HepG2 (cell line): Measurements from ENCODE around the gene RGS19. TPM values are rescaled to one million over a fixed set of nuclear protein-coding genes. Genes with fewer than 3 reads are reported as not detected.

Experiments
- ATF1 ChIP-seq: IDR thresholded peaks from 2 replicates; pipeline ENCODE4 v1.6.1; 2016; ENCODE audit warnings: mild to moderate bottlenecking, control low read depth
- HNRNPUL1 ChIP-seq: fragments of 200-400 bp; formaldehyde crosslinking; IDR thresholded peaks from 2 replicates; pipeline ENCODE4 v1.6.1; 2017; ENCODE audit warnings: low read depth, mild to moderate bottlenecking, low read length, moderate library complexity
- XBP1 ChIP-seq: sonication (generic); formaldehyde crosslinking; IDR thresholded peaks from 2 replicates; pipeline ENCODE4 v1.5.0; 2020; ENCODE audit warnings: missing genetic modification reagents
- ZKSCAN8 ChIP-seq: IDR thresholded peaks from 2 replicates; pipeline ENCODE4 v1.6.1; 2016; ENCODE audit warnings: borderline replicate concordance, missing genetic modification reagents, missing compliant biosample characterization
- ZNF230 ChIP-seq: sonication (generic); formaldehyde crosslinking; IDR thresholded peaks from 2 replicates; pipeline ENCODE4 v1.4.0; 2020; ENCODE audit warnings: mild to moderate bottlenecking, missing genetic modification reagents
- ZNF24 ChIP-seq: fragments of 450-650 bp; IDR thresholded peaks from 2 replicates; pipeline ENCODE4 v1.6.1; 2017; ENCODE audit warnings: antibody characterized with exemption, mild to moderate bottlenecking
- ZNF331 ChIP-seq: sonication (generic); formaldehyde crosslinking; IDR thresholded peaks from 2 replicates; pipeline ENCODE4 v1.4.0; 2020; ENCODE audit warnings: missing genetic modification reagents
- ZNF337 ChIP-seq: sonication (generic); formaldehyde crosslinking; IDR thresholded peaks from 2 replicates; pipeline ENCODE4 v1.5.1; 2020; ENCODE audit warnings: missing genetic modification reagents, low read depth, mild to moderate bottlenecking, borderline replicate concordance
- ZNF746 ChIP-seq: sonication (generic); formaldehyde crosslinking; IDR thresholded peaks from 2 replicates; pipeline ENCODE4 v1.8.0; 2022; ENCODE audit warnings: mild to moderate bottlenecking, missing genetic modification reagents
- ZNF878 ChIP-seq: sonication (generic); formaldehyde crosslinking; IDR thresholded peaks from 2 replicates; pipeline ENCODE4 v1.8.1; 2023; ENCODE audit warnings: mild to moderate bottlenecking, missing genetic modification reagents, moderate library complexity
- polyA plus RNA-seq, 8 experiments: library from polyadenylated mRNA; depleted of rRNA in 3 of 8; stranded (reverse) in 7 of 8; unstranded in 1 of 8; fragments of >200 nt; fragmentation: Illumina TruSeq in 4 of 8; extraction: Trizol in 4 of 8; gene quantifications; 2 replicates each; pipeline versions ENCODE4 v1.2.1 to v1.2.3, GENCODE V29; 2011 to 2016; ENCODE audit warnings: low read depth in 4 of 8, missing spikeins in 1 of 8, mixed read lengths in 1 of 8; ENCODE audit not compliant: insufficient read depth in 1 of 8
- total RNA-seq, 5 experiments: library from RNA; depleted of rRNA; stranded (reverse); fragments of >200 nt; fragmentation: Illumina TruSeq; extraction: Trizol; gene quantifications; 2 replicates each; pipeline ENCODE4 v1.2.3, GENCODE V29; 2016; ENCODE audit warnings: low read depth in 1 of 5
- TF ChIP-seq, protein P1 (sequence below): sonication (generic); formaldehyde crosslinking; IDR thresholded peaks from 2 replicates; pipeline ENCODE4 v1.5.0; 2020; ENCODE audit warnings: mild to moderate bottlenecking, missing genetic modification reagents
- TF ChIP-seq, protein P2 (sequence below): sonication (generic); formaldehyde crosslinking; IDR thresholded peaks from 2 replicates; pipeline ENCODE4 v1.4.0; 2020; ENCODE audit warnings: missing genetic modification reagents, mild to moderate bottlenecking, borderline replicate concordance
- TF ChIP-seq, protein P3 (sequence below): sonication (generic); formaldehyde crosslinking; IDR thresholded peaks from 2 replicates; pipeline ENCODE4 v1.8.0; 2022; ENCODE audit warnings: mild to moderate bottlenecking, missing genetic modification reagents, borderline replicate concordance
- TF ChIP-seq, protein P4 (sequence below): IDR thresholded peaks from 2 replicates; pipeline ENCODE4 v1.6.1; 2016; ENCODE audit warnings: missing compliant biosample characterization, missing genetic modification reagents, borderline replicate concordance
- TF ChIP-seq, protein P5 (sequence below): sonication (generic); formaldehyde crosslinking; IDR thresholded peaks from 2 replicates; pipeline ENCODE4 v1.4.0; 2020; ENCODE audit warnings: missing genetic modification reagents
- TF ChIP-seq, protein P6 (sequence below): IDR thresholded peaks from 2 replicates; pipeline ENCODE4 v1.6.1; 2016; ENCODE audit warnings: missing genetic modification reagents, missing compliant biosample characterization

Gene RGS19
- total and polyA plus RNA-seq, 2 of the 13 experiments (the other 11 are each of a cell fraction or from before 2014, with no cell fraction given), result 10.7 to 11.9 TPM

DNA sequence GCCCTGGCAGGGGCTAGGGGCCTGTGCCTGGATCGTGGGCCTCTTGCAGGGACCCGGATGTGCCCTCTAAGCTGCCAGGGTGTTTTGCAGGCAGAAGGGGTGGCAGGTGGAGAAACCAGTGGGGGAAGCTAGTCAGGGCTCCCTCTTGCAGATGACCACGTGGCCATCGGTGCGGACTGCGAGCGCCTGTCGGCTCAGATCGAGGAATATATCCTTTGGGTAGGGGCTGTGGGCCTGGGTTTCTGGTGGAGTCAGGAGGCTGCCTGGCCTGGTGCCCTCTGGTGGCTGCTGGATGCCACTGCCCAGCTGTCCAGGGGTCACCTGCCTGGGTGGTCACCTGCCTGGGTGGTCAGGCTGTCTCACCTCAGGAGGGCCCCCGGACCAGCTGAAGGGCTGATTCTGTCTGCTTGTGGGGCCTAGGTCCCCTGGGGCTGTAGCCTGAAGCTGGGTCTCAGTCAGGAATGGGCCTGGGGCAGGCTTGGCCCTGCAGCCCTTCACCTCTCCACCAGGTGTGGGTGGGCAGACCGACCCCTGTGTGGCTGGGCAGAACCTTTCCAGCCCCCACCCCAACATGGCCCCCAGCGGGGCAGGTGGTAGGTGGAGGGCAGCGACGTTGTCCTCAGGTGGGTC, 9.6 kb downstream of the RGS19 start (continued):
- TF ChIP-seq, protein P1, sequence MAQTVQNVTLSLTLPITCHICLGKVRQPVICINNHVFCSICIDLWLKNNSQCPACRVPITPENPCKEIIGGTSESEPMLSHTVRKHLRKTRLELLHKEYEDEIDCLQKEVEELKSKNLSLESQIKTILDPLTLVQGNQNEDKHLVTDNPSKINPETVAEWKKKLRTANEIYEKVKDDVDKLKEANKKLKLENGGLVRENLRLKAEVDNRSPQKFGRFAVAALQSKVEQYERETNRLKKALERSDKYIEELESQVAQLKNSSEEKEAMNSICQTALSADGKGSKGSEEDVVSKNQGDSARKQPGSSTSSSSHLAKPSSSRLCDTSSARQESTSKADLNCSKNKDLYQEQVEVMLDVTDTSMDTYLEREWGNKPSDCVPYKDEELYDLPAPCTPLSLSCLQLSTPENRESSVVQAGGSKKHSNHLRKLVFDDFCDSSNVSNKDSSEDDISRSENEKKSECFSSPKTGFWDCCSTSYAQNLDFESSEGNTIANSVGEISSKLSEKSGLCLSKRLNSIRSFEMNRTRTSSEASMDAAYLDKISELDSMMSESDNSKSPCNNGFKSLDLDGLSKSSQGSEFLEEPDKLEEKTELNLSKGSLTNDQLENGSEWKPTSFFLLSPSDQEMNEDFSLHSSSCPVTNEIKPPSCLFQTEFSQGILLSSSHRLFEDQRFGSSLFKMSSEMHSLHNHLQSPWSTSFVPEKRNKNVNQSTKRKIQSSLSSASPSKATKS (CRISPR knock-in tag), result no peak
- TF ChIP-seq, protein P2, sequence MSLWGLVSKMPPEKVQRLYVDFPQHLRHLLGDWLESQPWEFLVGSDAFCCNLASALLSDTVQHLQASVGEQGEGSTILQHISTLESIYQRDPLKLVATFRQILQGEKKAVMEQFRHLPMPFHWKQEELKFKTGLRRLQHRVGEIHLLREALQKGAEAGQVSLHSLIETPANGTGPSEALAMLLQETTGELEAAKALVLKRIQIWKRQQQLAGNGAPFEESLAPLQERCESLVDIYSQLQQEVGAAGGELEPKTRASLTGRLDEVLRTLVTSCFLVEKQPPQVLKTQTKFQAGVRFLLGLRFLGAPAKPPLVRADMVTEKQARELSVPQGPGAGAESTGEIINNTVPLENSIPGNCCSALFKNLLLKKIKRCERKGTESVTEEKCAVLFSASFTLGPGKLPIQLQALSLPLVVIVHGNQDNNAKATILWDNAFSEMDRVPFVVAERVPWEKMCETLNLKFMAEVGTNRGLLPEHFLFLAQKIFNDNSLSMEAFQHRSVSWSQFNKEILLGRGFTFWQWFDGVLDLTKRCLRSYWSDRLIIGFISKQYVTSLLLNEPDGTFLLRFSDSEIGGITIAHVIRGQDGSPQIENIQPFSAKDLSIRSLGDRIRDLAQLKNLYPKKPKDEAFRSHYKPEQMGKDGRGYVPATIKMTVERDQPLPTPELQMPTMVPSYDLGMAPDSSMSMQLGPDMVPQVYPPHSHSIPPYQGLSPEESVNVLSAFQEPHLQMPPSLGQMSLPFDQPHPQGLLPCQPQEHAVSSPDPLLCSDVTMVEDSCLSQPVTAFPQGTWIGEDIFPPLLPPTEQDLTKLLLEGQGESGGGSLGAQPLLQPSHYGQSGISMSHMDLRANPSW, result no peak
- TF ChIP-seq ATF1 (CRISPR knock-in tag) (no peak), ZNF746 (0 out of 2 replicates have a peak, but pooled peaks have one; percentile 45), HNRNPUL1 (no peak), ZNF337 (CRISPR knock-in tag) (no peak), ZNF230 (CRISPR knock-in tag) (peak; percentile 19; the same call in 1 of the 2 replicates), ZNF331 (CRISPR knock-in tag) (peak; percentile 66; the same call in 1 of the 2 replicates), ZNF24 (no peak), ZNF878 (CRISPR knock-in tag) (no peak), ZKSCAN8 (no peak), XBP1 (no peak)
- TF ChIP-seq, protein P3, sequence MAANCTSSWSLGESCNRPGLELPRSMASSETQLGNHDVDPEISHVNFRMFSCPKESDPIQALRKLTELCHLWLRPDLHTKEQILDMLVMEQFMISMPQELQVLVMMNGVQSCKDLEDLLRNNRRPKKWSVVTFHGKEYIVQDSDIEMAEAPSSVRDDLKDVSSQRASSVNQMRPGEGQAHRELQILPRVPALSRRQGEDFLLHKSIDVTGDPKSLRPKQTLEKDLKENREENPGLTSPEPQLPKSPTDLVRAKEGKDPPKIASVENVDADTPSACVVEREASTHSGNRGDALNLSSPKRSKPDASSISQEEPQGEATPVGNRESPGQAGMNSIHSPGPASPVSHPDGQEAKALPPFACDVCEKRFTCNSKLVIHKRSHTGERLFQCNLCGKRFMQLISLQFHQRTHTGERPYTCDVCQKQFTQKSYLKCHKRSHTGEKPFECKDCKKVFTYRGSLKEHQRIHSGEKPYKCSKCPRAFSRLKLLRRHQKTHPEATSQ (CRISPR knock-in tag), result no peak
- TF ChIP-seq, protein P4, sequence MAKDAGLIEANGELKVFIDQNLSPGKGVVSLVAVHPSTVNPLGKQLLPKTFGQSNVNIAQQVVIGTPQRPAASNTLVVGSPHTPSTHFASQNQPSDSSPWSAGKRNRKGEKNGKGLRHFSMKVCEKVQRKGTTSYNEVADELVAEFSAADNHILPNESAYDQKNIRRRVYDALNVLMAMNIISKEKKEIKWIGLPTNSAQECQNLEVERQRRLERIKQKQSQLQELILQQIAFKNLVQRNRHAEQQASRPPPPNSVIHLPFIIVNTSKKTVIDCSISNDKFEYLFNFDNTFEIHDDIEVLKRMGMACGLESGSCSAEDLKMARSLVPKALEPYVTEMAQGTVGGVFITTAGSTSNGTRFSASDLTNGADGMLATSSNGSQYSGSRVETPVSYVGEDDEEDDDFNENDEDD (CRISPR knock-in tag), result no peak
- TF ChIP-seq, protein P5, sequence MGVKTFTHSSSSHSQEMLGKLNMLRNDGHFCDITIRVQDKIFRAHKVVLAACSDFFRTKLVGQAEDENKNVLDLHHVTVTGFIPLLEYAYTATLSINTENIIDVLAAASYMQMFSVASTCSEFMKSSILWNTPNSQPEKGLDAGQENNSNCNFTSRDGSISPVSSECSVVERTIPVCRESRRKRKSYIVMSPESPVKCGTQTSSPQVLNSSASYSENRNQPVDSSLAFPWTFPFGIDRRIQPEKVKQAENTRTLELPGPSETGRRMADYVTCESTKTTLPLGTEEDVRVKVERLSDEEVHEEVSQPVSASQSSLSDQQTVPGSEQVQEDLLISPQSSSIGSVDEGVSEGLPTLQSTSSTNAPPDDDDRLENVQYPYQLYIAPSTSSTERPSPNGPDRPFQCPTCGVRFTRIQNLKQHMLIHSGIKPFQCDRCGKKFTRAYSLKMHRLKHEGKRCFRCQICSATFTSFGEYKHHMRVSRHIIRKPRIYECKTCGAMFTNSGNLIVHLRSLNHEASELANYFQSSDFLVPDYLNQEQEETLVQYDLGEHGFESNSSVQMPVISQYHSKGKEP, result no peak
- TF ChIP-seq, protein P6, sequence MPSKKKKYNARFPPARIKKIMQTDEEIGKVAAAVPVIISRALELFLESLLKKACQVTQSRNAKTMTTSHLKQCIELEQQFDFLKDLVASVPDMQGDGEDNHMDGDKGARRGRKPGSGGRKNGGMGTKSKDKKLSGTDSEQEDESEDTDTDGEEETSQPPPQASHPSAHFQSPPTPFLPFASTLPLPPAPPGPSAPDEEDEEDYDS, result 0 out of 2 replicates have a peak, but pooled peaks have one; percentile 27
